Progenitor cell of endocrine pancreas (in vitro differentiated cells): ENCODE results near the gene UPK1A. TPM values are rescaled to one million over a fixed set of nuclear protein-coding genes. Genes with fewer than 3 reads are reported as not detected.

Experiments used
- DNase-seq: peaks from one replicate; pipeline ENCODE4 v3.0.0; 2021; ENCODE audit warnings: low spot score; ENCODE audit not compliant: unreplicated experiment
- H3K27ac Mint-ChIP-seq: 2 replicates; pipeline ENCODE4 v1.8.0; 2021; ENCODE audit warnings: mild to moderate bottlenecking, moderate library complexity, mixed read lengths
- H3K27me3 Mint-ChIP-seq: 2 replicates; pipeline ENCODE4 v1.8.0; 2021; ENCODE audit warnings: mixed read lengths
- H3K36me3 Mint-ChIP-seq: 2 replicates; pipeline ENCODE4 v1.8.0; 2022; ENCODE audit warnings: mixed read lengths; ENCODE audit not compliant: insufficient read depth
- H3K4me1 Mint-ChIP-seq: 2 replicates; pipeline ENCODE4 v1.8.0; 2021; ENCODE audit warnings: low read depth, mixed read lengths
- H3K4me3 Mint-ChIP-seq: 2 replicates; pipeline ENCODE4 v1.8.0; 2021; ENCODE audit warnings: low read depth, mild to moderate bottlenecking, moderate library complexity, mixed read lengths
- H3K9me3 Mint-ChIP-seq: 2 replicates; pipeline ENCODE4 v1.8.0; 2021; ENCODE audit warnings: low read depth, mixed read lengths
- total RNA-seq: library from RNA; stranded (reverse); gene quantifications from 2 replicates; pipeline ENCODE4 v1.2.1, GENCODE V29; 2021
- TF ChIP-seq, protein P1 (sequence below): fragments of 200-600 bp; sonication (generic); IDR thresholded peaks from one replicate; pipeline ENCODE4 v1.5.0; 2021; ENCODE audit warnings: antibody characterized with exemption, mild to moderate bottlenecking; ENCODE audit not compliant: unreplicated experiment

The UPK1A gene
- total RNA-seq, 1 donor from 2014 or later, result not detected

DNA sequence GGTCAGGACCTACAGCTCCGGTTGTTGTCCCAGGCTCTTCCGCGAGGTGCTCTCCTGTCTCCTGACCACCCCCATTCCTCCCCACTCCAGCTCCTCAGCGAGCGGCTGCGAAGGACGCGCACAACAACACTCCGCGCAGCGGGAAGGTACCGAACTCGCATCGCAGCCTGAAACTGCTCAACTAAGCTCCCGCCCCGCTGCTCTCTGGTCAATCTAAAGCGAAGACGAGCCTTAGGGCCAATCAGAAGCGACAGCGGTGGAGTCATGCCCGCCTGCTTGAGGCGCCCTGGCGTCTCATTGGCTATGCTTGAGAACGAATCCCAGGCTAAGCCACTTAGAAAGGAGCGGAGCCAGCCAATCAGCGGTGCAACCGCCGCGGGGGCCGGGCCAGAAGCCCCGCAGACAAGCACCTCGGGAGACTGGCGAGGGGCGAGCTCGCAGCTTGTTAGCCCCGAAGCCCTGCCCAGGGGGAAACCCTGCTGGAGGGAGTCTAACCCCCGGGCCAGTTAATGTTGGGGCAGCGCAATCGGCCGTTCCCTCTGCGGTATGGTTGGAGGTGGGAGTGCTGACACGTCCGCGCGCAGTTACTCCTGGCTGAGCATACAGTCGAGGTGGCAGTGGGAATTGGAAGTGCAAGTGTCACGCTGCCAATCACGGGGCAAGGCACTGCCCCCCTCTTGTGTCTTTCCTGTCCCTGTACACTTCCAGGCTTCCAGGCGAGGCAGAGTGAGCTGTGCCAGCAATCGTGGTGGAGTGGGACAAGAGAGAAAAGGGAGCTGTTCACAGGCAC is 36.1 kb downstream of the UPK1A start:
- TF ChIP-seq, protein P1, sequence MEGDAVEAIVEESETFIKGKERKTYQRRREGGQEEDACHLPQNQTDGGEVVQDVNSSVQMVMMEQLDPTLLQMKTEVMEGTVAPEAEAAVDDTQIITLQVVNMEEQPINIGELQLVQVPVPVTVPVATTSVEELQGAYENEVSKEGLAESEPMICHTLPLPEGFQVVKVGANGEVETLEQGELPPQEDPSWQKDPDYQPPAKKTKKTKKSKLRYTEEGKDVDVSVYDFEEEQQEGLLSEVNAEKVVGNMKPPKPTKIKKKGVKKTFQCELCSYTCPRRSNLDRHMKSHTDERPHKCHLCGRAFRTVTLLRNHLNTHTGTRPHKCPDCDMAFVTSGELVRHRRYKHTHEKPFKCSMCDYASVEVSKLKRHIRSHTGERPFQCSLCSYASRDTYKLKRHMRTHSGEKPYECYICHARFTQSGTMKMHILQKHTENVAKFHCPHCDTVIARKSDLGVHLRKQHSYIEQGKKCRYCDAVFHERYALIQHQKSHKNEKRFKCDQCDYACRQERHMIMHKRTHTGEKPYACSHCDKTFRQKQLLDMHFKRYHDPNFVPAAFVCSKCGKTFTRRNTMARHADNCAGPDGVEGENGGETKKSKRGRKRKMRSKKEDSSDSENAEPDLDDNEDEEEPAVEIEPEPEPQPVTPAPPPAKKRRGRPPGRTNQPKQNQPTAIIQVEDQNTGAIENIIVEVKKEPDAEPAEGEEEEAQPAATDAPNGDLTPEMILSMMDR, result no peak
- DNase-seq, result peak; percentile 82
- no peaks in the 10 kb centered on the region for H3K36me3 Mint-ChIP-seq
- peaks cover 2% of the 10 kb centered on the region for H3K4me1 Mint-ChIP-seq
- H3K4me3 Mint-ChIP-seq, result peak overlapping the region; percentile 82
- no peaks in the 10 kb centered on the region for H3K9me3 Mint-ChIP-seq
- H3K27ac Mint-ChIP-seq, result peak overlapping the region; percentile 92
- peaks cover 14% of the 10 kb centered on the region for H3K27me3 Mint-ChIP-seq

DNA sequence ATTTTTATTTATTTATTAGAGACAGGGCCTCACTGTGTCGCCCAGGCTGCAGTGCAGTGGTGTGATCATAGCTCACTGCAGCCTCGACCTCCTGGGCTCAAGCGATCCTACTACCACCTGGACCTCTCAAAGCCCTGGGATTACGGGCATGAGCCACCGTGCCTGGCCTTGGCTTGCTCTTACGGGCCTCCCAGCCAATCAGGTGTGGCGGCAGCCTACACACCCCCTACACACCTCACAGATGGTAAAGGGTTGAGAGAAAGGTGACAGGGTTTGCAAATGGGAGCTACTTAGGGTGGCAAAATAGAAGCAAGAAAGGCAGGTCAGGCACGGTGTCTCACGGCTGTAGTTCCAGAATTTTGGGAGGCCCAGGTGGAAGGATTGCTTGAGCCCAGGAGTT is 37.0 kb downstream of the UPK1A start:
- H3K4me3 Mint-ChIP-seq, result no peak overlapping the region
- no peak for DNase-seq
- TF ChIP-seq, protein P1, result no peak
- H3K27me3 Mint-ChIP-seq, result peaks cover 14% of the 10 kb centered on the region
- no peaks in the 10 kb centered on the region for H3K36me3 Mint-ChIP-seq
- H3K9me3 Mint-ChIP-seq, result no peaks in the 10 kb centered on the region
- H3K4me1 Mint-ChIP-seq, result peaks cover 2% of the 10 kb centered on the region
- H3K27ac Mint-ChIP-seq, result no peak overlapping the region

DNA sequence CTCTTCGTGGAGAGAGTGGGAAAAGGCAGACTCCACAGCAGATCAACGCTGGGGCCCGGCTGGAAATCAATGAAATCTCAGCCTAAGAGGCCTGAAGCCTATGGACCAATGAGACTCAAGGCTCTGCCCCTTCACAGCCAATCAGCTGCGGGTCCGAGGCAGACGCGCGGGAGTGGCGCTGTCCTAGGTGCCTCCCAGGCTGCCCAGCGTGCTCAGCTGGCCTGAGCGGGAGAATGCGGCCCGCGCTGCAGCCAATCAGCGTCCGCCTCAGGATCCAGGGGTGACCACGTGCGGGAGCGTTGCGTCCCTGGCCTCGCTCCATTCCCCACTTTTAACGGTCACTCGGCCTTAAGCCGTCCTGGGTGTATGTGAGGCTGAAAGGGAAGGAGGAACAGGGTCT is 37.9 kb downstream of the UPK1A start, which contains the start of gene ZBTB32:
Gene ZBTB32, plus strand, starts transcription at position 341 of the 400 bp plus-strand sequence. CDS start 10,069 bp downstream, outside the sequence.
- H3K27me3 Mint-ChIP-seq, result peaks cover 14% of the 10 kb centered on the region
- H3K36me3 Mint-ChIP-seq, result no peaks in the 10 kb centered on the region
- DNase-seq, result peak; percentile 41
- no peak within 1 kb of the TSS for H3K4me3 Mint-ChIP-seq
- TF ChIP-seq, protein P1, result no peak
- peaks cover 2% of the 10 kb centered on the region for H3K4me1 Mint-ChIP-seq
- no peak within 1 kb of the TSS for H3K27ac Mint-ChIP-seq
- no peaks in the 10 kb centered on the region for H3K9me3 Mint-ChIP-seq

DNA sequence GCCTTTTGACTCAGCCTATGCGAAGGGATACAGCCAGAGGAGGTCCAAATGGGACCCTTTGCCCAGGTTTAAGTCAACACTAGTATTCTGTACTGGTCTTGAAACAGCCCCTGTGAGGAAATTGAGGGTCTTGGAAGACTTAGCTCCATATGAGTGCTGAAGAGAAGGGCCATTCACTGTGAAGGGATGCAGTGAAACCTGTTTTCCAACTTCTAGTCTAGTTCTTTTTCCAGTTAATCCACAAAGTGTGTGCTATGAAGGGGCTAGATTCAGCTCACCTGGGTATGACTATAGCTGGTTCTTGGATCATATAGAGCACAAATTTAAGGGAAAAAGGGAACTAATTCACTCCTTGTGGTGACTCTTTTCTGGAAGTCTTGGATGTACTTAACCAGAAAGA is 42.1 kb downstream of the UPK1A start:
- H3K4me3 Mint-ChIP-seq, result no peak overlapping the region
- TF ChIP-seq, protein P1, result no peak
- H3K27me3 Mint-ChIP-seq, result peaks cover 8% of the 10 kb centered on the region
- H3K27ac Mint-ChIP-seq, result no peak overlapping the region
- DNase-seq, result no peak
- H3K36me3 Mint-ChIP-seq, result no peaks in the 10 kb centered on the region
- no peaks in the 10 kb centered on the region for H3K9me3 Mint-ChIP-seq
- H3K4me1 Mint-ChIP-seq, result no peaks in the 10 kb centered on the region

DNA sequence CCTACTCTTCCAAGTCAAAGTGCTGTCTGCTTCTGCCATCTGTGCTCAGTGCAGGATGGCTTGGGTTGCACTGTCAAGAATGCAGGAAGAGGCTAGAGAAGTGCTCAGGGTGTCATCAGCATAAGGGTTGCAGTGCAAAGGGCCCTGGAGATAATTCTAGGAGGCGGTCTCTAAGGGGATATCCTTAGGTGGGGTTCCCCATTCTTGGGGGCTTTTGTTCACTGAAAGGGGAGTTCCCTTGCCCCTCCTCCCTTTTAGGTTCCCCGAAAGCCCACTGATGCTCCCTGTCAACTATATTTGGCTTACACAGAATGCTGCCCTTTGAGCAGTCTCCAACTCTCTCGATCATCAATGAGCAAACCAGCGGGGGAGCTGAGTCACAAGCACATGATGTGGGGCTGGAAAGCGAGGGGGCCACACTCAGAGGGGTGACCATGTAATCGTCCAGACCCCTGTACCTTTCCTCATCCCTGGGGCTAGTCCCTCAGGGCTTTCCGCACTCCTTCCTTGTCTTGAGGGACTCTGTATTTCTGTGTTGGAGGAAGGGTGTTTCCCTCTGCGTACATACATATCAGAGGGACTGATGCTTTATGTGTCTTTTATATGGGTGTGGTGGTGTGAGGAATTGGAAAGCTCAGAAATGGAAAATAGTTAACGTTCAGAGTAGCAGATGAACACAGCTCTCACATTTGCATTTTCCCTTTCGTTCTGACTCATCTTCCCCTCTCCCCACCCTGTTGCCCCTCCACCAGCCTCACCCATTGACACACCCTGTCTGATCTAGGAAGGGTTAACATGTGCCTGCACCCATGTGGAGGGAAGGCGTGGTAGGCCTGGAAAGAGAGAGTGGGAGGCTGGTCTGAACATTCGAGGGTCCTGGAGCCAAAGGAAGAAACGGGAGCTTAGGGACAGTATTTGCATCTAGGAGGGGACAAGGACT is 44.7 kb downstream of the UPK1A start:
- TF ChIP-seq, protein P1, result no peak
- Mint-ChIP-seq H3K36me3 (no peaks in the 10 kb centered on the region), H3K4me3 (no peak overlapping the region), H3K27me3 (no peaks in the 10 kb centered on the region), H3K4me1 (peaks cover 9% of the 10 kb centered on the region), H3K9me3 (no peaks in the 10 kb centered on the region), H3K27ac (peak overlapping the region; percentile 59)
- DNase-seq, result no peak
